SK-N-SH (cell line): ENCODE results near the gene LDAH.

Experiments
- RFX5 ChIP-seq: IDR thresholded peaks from 2 replicates; pipeline ENCODE4 v1.6.1; 2012; ENCODE audit warnings: mild to moderate bottlenecking, improper control_type of control experiment, low read length
- SIN3A ChIP-seq: IDR thresholded peaks from 2 replicates; pipeline ENCODE4 v1.6.1; 2012; ENCODE audit warnings: low read depth, mild to moderate bottlenecking, low read length, moderate library complexity, borderline replicate concordance

DNA sequence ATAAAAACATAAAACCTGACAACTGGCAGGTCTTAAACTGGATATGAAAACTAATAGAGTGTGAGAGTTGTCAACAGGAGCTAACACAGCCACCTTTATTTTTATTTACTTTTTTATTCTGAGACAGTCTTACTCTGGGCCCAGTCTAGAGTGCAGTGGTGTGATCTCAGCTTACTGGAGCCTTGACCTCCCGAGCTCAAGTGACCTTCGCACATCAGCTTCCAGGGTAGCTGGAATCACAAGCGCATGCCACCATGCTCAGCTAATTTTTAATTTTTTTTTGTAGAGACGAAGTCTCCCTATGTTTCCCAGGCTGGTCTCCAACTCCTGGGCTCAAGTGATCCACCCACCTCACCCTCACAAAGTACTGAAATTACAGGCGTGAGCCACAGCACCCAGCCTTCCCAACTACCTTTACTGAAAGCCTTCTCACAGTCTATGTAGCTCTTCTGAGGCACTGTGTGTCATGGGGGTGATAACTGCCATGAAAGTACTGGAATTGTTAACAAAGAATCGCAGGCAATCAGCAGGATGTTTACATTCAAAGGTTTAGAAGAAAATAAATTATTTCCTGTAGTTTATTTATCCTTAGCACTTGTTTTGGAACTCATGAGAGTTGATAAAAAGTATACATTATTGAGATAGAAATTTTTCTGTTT is 131.7 kb downstream of the LDAH start:
- TF ChIP-seq SIN3A, result no peak
- TF ChIP-seq RFX5, result no peak
